ENCODE measurements around the gene CDK15. TPM values are rescaled to one million over a fixed set of nuclear protein-coding genes. Genes with fewer than 3 reads are reported as not detected.
A peak's percentile ranks its signal among the peaks of the same experiment; 100 is the strongest.

Gene CDK15
- total and polyA plus RNA-seq, 8 donors = 0.09 to 0.35 (median 0.12) TPM; not detected in 3

DNA sequence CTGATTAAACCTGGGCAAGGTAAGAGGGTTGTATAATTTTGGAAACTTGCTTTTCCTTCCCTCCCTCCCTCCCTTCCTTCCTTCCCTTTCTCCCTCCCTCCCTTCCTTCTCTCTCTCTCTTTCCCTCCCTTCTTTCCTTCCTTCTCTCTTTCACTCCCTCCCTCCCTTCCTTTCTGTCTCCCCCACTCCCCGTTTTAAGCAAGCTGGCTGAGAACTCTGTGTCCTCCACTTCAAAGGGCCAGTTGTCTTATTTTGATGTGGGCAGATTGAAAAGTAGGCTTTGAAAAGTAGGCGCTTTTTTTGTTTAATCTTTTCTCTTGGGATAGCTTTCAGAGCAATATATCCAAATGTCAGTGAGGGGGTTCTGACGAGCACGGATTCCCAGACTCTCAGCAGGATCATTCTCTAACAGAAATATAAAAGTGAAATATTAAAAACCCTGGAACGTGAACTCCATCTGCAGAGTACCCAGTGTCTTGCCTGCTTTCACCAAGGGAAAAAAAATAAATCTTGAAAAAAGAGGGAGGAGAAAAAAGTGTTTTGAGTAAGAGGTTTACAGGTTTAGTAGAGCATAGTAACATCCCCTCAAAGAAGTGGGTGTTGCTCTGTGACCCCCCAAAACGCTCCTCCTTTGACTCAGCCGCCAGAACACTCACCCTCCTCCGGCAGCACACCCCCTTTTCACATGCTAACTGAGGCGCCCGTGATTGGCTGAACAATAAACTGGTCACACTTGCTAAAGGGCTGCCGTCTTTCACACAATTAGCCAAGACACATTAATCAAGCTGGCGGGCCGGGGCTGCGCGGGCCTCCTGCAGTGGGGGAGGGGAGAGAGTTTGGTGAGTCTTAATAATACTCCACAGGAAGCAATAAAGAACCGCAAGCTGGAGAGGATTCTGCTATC, 52.2 kb downstream of the CDK15 start:
- Histone ChIP-seq H3K4me1 (no peaks in the 10 kb centered on the region), H3K36me3 (no peaks in the 10 kb centered on the region), H3K27ac (no peak overlapping the region), H3K4me3 (no peak overlapping the region), H3K27me3 (peaks cover 0 to 3% (median 0%) of the 10 kb centered on the region in 4 donors), H3K9me3 (no peaks in the 10 kb centered on the region)
- 8% methylated on average over 16 of the region's 16 CpGs for WGBS, 2 donors
- no peak for TF ChIP-seq CTCF (IDR thresholded peaks at IDR 0.05)
- DNase-seq (peak in 1 of 6 donors; percentile 8), ATAC-seq (peak in 3 of 4 donors; percentile 32 to 46 (median 45)), FAIRE-seq (no peak)
- intact Hi-C loops (cut with DNase I) = loop anchor here in 1 of 3 donors (5.0 kb wide), 1 partner anchor 319 kb away; no protein-coding TSS in a partner anchor

DNA sequence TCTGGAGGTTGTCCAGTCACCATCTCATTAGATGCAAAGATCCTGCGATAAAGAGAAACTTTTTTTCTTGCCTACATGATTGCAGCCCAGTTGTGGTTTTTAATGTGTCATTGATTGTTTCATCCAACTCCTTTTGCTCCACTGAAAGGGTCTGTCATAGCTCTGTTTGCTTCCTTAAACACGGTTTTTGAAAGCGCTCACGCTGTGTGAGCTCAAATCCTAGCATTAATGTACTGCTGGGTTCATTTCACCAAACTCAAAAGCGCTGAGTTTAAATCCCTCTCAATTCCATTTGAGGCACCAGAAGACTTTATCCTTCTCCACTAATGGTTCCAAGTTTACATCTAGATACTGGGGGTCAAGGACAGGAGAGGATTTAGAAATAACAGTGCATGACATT, 53.6 kb downstream of the CDK15 start:
- no peak for FAIRE-seq
- Histone ChIP-seq H3K27me3 (peaks cover 0 to 3% (median 0%) of the 10 kb centered on the region in 4 donors), H3K27ac (no peak overlapping the region), H3K36me3 (no peaks in the 10 kb centered on the region), H3K4me3 (no peak overlapping the region), H3K4me1 (no peaks in the 10 kb centered on the region), H3K9me3 (no peaks in the 10 kb centered on the region)
- no peak for DNase-seq
- ATAC-seq = no peak
- no peak for TF ChIP-seq CTCF (IDR thresholded peaks at IDR 0.05)
- intact Hi-C loops (cut with DNase I) = loop anchor here in 2 of 3 donors (5.0 kb wide), 1 partner anchor 317 kb away; no protein-coding TSS in a partner anchor
- 85 to 86% methylated on average over 5 of the region's 5 CpGs for WGBS, 2 donors

- FAIRE-seq (peak; percentile 29), DNase-seq (peak in 3 of 6 donors; percentile 12 to 55 (median 30)), ATAC-seq (peak; percentile 64 to 94 (median 93))
- Histone ChIP-seq H3K36me3 (no peaks in the 10 kb centered on the region), H3K27me3 (peaks cover 0 to 3% (median 0%) of the 10 kb centered on the region in 4 donors), H3K9me3 (no peaks in the 10 kb centered on the region), H3K27ac (no peak overlapping the region), H3K4me3 (no peak overlapping the region), H3K4me1 (no peaks in the 10 kb centered on the region)
- intact Hi-C loops (cut with DNase I) = loop anchor here in 1 of 3 donors (5.0 kb wide), 1 partner anchor 317 kb away; no protein-coding TSS in a partner anchor
- peak; percentile 46 to 74 (median 57) for TF ChIP-seq CTCF (IDR thresholded peaks at IDR 0.05)
- WGBS, 2 donors = 10 to 15% methylated on average over 5 of the region's 5 CpGs
Observed at GRCh38 chr2:201860636-201861066, 54.3 kb downstream of the CDK15 start.

DNA sequence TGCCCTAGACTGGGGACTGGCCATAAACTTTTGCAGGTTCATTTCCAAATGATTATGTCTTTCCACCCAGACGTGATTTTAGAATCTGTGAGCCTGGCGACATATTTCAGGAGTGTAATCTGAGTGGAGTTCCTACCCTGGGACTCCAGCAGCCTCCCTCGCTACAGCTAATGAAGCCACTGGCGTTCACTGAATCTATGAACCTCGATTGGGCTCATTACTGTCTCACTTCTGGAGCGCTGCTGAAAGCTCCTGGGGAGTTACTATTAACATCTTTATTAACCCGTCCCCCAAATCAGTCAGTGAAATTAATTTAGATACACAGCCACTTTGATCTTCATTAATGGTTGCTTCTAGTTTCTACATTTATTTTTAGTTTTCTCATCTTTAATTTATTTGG, 56.5 kb downstream of the CDK15 start:
- intact Hi-C loops (cut with DNase I) = loop anchor here in 1 of 3 donors (5.0 kb wide), 1 partner anchor 314 kb away; no protein-coding TSS in a partner anchor
- H3K36me3 ChIP-seq = no peaks in the 10 kb centered on the region
- FAIRE-seq (no peak), DNase-seq (no peak), ATAC-seq (no peak)
- H3K4me3 ChIP-seq = no peak overlapping the region
- no peaks in the 10 kb centered on the region for H3K9me3 ChIP-seq
- WGBS, 2 donors = 82 to 84% methylated on average over 7 of the region's 7 CpGs
- TF ChIP-seq CTCF (IDR thresholded peaks at IDR 0.05) = no peak
- peaks cover 0 to 3% (median 0%) of the 10 kb centered on the region in 4 donors for H3K27me3 ChIP-seq
- no peak overlapping the region for H3K27ac ChIP-seq
- peaks cover 0 to 7% (median 6%) of the 10 kb centered on the region in 3 donors for H3K4me1 ChIP-seq
